ENCODE results near the gene CD300E.

DNA sequence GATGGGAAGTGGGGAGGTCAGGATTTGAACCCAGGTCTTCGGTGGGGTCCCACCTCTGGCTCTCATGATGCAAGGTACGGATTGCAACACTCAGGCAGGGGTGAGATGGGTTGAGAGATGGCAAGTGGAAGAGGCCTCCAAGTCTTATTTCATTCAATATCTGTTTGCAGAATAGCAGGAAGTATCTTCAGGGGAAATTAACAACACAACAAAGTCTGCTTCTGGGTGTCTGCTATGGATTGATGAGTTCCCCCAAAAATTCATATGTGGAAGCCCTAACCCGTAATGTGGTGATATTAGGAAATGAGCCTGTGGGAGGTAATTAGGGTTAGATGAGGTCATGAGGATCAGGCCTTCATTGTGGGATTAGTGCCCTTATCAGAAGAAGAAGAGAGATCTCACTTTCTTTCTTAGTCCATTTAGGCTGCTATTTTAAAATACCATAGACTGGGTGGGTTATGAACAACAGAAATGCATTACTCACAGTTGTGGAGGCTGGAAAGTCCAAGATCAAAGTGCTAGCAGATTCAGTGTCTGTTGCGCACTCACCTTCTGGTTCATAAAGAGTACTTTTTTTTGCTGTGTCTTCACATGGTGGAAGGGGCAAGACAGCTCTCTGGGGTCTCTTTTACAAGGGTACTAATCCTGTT, 51.8 kb downstream of the CD300E start:
- TF ChIP-seq, protein P1, sequence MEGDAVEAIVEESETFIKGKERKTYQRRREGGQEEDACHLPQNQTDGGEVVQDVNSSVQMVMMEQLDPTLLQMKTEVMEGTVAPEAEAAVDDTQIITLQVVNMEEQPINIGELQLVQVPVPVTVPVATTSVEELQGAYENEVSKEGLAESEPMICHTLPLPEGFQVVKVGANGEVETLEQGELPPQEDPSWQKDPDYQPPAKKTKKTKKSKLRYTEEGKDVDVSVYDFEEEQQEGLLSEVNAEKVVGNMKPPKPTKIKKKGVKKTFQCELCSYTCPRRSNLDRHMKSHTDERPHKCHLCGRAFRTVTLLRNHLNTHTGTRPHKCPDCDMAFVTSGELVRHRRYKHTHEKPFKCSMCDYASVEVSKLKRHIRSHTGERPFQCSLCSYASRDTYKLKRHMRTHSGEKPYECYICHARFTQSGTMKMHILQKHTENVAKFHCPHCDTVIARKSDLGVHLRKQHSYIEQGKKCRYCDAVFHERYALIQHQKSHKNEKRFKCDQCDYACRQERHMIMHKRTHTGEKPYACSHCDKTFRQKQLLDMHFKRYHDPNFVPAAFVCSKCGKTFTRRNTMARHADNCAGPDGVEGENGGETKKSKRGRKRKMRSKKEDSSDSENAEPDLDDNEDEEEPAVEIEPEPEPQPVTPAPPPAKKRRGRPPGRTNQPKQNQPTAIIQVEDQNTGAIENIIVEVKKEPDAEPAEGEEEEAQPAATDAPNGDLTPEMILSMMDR (IDR thresholded peaks at IDR 0.05) = no peak
- no peak for TF ChIP-seq POLR2A (IDR thresholded peaks at IDR 0.05)

Data from lower leg skin (tissue), 3 donors.